Peyer's patch (tissue), 4 donors: Measurements from ENCODE around the gene IMMP1L.

Source experiments
- POLR2A ChIP-seq, 2 donors: fragments of 450-650 bp; IDR thresholded peaks; one replicate each; pipeline ENCODE4 v1.5.1; 2017; ENCODE audit warnings: antibody characterized with exemption in 2 of 2, mild to moderate bottlenecking in 2 of 2, moderate library complexity in 2 of 2
- TF ChIP-seq, protein P1 (sequence below), 6 experiments: fragments of 450-650 bp in 4 of 6; fragments of 200-600 bp in 2 of 6; sonication (generic) in 1 of 6; IDR thresholded peaks; one replicate each; pipeline ENCODE4 v1.5.1; 2017 to 2019; ENCODE audit warnings: antibody characterized with exemption in 6 of 6, mild to moderate bottlenecking in 3 of 6, moderate library complexity in 1 of 6

DNA sequence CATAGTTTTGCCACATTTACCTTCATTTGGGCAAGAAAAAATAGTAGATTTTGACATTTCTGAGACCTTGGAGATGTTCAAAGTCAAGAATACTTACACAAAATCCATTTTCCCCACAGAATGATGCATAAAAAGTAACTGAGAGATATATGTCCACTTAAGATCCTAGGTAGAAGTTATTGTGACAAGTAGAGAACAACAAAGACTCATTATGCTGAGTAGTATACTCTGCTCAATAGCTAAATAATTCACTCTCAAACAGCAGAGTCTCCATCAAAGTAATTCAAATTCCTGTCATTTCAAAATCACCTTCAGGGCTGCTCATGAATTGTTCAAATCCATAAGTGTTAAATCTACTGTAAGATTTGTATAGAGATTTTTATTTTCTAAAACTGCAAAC, 35.3 kb downstream of the IMMP1L start:
- TF ChIP-seq, protein P1, sequence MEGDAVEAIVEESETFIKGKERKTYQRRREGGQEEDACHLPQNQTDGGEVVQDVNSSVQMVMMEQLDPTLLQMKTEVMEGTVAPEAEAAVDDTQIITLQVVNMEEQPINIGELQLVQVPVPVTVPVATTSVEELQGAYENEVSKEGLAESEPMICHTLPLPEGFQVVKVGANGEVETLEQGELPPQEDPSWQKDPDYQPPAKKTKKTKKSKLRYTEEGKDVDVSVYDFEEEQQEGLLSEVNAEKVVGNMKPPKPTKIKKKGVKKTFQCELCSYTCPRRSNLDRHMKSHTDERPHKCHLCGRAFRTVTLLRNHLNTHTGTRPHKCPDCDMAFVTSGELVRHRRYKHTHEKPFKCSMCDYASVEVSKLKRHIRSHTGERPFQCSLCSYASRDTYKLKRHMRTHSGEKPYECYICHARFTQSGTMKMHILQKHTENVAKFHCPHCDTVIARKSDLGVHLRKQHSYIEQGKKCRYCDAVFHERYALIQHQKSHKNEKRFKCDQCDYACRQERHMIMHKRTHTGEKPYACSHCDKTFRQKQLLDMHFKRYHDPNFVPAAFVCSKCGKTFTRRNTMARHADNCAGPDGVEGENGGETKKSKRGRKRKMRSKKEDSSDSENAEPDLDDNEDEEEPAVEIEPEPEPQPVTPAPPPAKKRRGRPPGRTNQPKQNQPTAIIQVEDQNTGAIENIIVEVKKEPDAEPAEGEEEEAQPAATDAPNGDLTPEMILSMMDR (IDR thresholded peaks at IDR 0.05), result no peak
- no peak for TF ChIP-seq POLR2A (IDR thresholded peaks at IDR 0.05)
